Peyer's patch (tissue), 4 donors: ENCODE data around the gene LASP1. TPM values are rescaled to one million over a fixed set of nuclear protein-coding genes. Genes with fewer than 3 reads are reported as not detected.

Experiments used
- DNase-seq, 3 donors: peaks; one replicate each; pipeline ENCODE4 v3.0.0-alpha.2; 2017 to 2019
- H3K27ac ChIP-seq, 4 donors: fragments of 200-600 bp; sonication (generic); one replicate each; pipeline ENCODE4 v1.5.1; 2016 to 2019
- H3K27me3 ChIP-seq, 2 donors: fragments of 200-600 bp; sonication (generic); one replicate each; pipeline ENCODE4 v1.5.1; 2019
- H3K36me3 ChIP-seq, 3 donors: fragments of 200-600 bp; sonication (generic); one replicate each; pipeline ENCODE4 v1.5.1; 2016 to 2019
- H3K4me1 ChIP-seq, 4 donors: fragments of 200-600 bp; sonication (generic); one replicate each; pipeline ENCODE4 v1.5.1; 2016 to 2019
- H3K4me3 ChIP-seq, 4 donors: fragments of 200-600 bp; sonication (generic); 1 replicate in 3 of 4; 2 replicates in 1 of 4; pipeline ENCODE4 v1.5.1; 2016 to 2019; ENCODE audit warnings: mild to moderate bottlenecking in 1 of 4
- H3K9me3 ChIP-seq, 4 donors: fragments of 200-600 bp; sonication (generic); one replicate each; pipeline ENCODE4 v1.5.1; 2016 to 2019; ENCODE audit warnings: mild to moderate bottlenecking in 1 of 4
- POLR2A ChIP-seq, 2 donors: fragments of 450-650 bp; IDR thresholded peaks; one replicate each; pipeline ENCODE4 v1.5.1; 2017; ENCODE audit warnings: antibody characterized with exemption in 2 of 2, mild to moderate bottlenecking in 2 of 2, moderate library complexity in 2 of 2
- total RNA-seq, 4 donors: library from RNA; depleted of rRNA; stranded (reverse); fragments of >200 nt; gene quantifications; one replicate each; pipeline ENCODE4 v1.1.0, GENCODE V29; 2016
- TF ChIP-seq, protein P1 (sequence below), 6 experiments: fragments of 450-650 bp in 4 of 6; fragments of 200-600 bp in 2 of 6; sonication (generic) in 1 of 6; IDR thresholded peaks; one replicate each; pipeline ENCODE4 v1.5.1; 2017 to 2019; ENCODE audit warnings: antibody characterized with exemption in 6 of 6, mild to moderate bottlenecking in 3 of 6, moderate library complexity in 1 of 6

Gene LASP1
- total RNA-seq, 4 donors from 2014 or later, result 166 to 654 (median 590) TPM

DNA sequence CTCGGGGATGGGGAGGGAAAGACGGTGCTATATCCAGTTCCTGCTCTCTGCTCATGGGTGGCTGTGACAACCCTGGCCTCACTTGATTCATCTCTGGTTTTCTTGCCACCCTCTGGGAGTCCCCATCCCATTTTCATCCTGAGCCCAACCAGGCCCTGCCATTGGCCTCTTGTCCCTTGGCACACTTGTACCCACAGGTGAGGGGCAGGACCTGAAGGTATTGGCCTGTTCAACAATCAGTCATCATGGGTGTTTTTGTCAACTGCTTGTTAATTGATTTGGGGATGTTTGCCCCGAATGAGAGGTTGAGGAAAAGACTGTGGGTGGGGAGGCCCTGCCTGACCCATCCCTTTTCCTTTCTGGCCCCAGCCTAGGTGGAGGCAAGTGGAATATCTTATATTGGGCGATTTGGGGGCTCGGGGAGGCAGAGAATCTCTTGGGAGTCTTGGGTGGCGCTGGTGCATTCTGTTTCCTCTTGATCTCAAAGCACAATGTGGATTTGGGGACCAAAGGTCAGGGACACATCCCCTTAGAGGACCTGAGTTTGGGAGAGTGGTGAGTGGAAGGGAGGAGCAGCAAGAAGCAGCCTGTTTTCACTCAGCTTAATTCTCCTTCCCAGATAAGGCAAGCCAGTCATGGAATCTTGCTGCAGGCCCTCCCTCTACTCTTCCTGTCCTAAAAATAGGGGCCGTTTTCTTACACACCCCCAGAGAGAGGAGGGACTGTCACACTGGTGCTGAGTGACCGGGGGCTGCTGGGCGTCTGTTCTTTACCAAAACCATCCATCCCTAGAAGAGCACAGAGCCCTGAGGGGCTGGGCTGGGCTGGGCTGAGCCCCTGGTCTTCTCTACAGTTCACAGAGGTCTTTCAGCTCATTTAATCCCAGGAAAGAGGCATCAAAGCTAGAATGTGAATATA, 50.8 kb downstream of the LASP1 start:
- no peaks in the 10 kb centered on the region for H3K27me3 ChIP-seq
- TF ChIP-seq POLR2A (IDR thresholded peaks at IDR 0.05), result no peak
- TF ChIP-seq, protein P1, sequence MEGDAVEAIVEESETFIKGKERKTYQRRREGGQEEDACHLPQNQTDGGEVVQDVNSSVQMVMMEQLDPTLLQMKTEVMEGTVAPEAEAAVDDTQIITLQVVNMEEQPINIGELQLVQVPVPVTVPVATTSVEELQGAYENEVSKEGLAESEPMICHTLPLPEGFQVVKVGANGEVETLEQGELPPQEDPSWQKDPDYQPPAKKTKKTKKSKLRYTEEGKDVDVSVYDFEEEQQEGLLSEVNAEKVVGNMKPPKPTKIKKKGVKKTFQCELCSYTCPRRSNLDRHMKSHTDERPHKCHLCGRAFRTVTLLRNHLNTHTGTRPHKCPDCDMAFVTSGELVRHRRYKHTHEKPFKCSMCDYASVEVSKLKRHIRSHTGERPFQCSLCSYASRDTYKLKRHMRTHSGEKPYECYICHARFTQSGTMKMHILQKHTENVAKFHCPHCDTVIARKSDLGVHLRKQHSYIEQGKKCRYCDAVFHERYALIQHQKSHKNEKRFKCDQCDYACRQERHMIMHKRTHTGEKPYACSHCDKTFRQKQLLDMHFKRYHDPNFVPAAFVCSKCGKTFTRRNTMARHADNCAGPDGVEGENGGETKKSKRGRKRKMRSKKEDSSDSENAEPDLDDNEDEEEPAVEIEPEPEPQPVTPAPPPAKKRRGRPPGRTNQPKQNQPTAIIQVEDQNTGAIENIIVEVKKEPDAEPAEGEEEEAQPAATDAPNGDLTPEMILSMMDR (IDR thresholded peaks at IDR 0.05), result no peak
- peaks cover 0 to 48% (median 0%) of the 10 kb centered on the region in 4 donors for H3K4me1 ChIP-seq
- H3K27ac ChIP-seq, result peak overlapping the region in 2 of 4 donors; percentile 27 to 39
- DNase-seq, result peak in 2 of 3 donors; percentile 13 to 39
- no peak overlapping the region for H3K4me3 ChIP-seq
- H3K9me3 ChIP-seq, result no peaks in the 10 kb centered on the region
- peaks cover 0 to 49% (median 0%) of the 10 kb centered on the region in 3 donors for H3K36me3 ChIP-seq

DNA sequence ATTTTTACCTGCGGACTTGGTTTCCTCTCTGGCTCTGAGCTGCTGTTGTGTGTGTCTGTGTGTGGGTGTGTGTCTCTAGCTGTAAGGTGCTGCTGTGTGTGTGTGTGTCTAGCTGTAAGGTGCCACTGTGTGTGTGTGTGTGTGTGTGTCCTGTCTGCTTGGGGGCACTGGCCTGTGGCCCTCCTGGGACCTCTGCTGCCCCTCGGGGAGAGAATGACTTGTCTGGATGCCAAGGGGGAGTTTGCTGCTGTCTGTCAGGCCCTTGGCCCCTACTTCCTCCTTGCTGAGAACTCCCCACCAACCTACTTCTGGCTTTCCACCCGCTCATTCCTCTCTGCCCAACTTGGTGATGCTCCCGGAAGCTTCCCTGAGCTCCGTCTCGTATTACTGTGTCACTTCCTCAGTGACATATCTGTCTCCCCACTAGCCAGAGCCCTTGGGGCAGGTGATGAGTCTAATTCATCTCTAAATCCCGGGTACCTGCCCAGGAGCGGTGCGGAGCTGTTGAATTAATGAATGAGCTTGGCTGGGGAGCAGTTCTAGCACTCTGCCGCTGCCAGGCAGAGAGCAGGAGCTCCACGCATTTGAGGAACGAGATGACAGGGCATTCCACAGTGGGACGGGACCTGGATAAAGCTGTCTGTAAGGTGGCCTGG, 52.0 kb downstream of the LASP1 start:
- Histone ChIP-seq H3K27ac (peak overlapping the region in 2 of 4 donors; percentile 29 to 63), H3K4me3 (no peak overlapping the region), H3K36me3 (peaks cover 0 to 37% (median 0%) of the 10 kb centered on the region in 3 donors), H3K4me1 (peaks cover 0 to 54% (median 0%) of the 10 kb centered on the region in 4 donors), H3K27me3 (no peaks in the 10 kb centered on the region), H3K9me3 (no peaks in the 10 kb centered on the region)
- peak in 2 of 3 donors; percentile 11 to 46 for DNase-seq
- no peak for TF ChIP-seq POLR2A (IDR thresholded peaks at IDR 0.05)
- TF ChIP-seq, protein P1 (IDR thresholded peaks at IDR 0.05), result no peak

DNA sequence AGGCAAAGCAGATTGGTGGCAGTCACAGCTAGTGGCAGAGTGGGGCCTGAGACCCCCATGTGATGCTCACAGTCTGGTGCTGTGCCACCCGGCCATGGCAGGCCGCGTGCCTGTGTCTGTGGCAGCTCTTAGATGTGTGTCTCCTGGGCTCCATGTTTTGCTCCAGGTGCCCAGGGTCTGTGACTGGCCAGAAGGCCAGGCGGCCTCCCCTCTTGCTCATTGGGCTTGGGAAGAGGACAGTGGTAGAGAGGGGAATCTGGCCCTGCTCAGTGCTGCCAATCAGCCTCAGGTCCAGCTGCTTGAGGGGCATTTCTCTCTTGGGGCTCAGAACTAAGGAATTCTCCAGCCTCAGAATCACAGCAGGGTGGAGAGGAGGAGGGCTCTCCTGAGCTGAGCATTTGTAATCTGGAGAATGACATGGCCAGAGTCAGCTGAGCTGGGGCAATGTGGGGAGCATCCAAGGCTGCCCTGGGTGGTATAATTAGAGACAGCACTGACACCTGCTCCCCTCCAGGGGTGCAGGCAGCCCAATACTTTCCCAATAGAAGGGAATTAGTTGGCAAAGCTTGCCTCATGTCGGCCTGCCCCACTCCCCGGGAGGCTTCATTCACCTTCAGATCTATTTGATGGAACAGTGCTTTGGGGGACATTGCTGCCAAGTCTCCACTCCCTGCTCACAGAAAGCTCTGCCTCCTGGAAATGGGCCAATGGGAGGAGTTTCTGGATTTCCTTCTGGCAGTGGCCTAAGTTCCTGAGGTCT, 52.9 kb downstream of the LASP1 start:
- no peak for TF ChIP-seq POLR2A (IDR thresholded peaks at IDR 0.05)
- TF ChIP-seq, protein P1 (IDR thresholded peaks at IDR 0.05), result no peak
- DNase-seq, result peak in 2 of 3 donors; percentile 16 to 76
- no peaks in the 10 kb centered on the region for H3K9me3 ChIP-seq
- H3K4me1 ChIP-seq, result peaks cover 0 to 54% (median 0%) of the 10 kb centered on the region in 4 donors
- no peak overlapping the region for H3K4me3 ChIP-seq
- H3K27me3 ChIP-seq, result no peaks in the 10 kb centered on the region
- H3K27ac ChIP-seq, result peak overlapping the region in 2 of 4 donors; percentile 29 to 63
- H3K36me3 ChIP-seq, result peaks cover 0 to 29% (median 0%) of the 10 kb centered on the region in 3 donors

DNA sequence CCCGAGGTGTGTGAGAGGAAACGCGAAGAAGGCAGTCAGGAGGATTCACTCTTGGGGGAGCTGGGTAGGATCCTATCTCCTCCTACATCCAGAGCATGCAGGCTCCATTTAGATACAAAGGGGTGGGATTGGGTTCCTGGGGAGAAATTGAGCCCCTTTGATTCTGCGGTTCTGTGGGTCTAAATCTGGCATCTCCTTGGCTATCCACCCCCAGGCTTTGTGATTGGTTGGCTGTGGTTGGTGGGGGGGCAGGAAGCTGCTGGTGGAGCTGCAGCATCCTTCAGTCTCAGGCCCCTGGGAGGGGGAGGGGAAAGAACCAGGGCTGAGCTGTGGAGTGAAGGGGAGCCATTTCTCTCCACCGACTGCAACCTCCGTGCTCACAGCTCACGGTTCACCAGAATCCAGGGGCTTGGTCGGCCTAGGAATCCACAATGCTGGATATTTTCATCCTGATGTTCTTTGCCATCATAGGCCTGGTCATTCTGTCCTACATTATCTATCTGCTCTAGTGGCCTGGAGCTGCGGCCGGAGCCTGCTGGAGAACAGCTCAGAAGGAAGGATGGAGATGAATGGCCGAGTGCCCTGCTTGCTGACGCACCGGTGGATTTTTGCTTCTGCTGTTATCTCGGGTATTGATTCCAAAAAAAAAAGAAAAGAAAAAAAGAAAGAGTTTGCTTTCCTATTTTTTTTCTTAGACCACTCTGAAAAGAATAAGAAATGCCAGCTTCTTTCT, 55.6 kb downstream of the LASP1 start, which contains the start of gene LASP1NB:
TSS of gene LASP1NB (plus strand) at position 352 of the 733 bp plus-strand sequence.
- TF ChIP-seq, protein P1 (IDR thresholded peaks at IDR 0.05), result no peak
- TF ChIP-seq POLR2A (IDR thresholded peaks at IDR 0.05), result no peak
- peaks cover 0 to 2% (median 0%) of the 10 kb centered on the region in 3 donors for H3K36me3 ChIP-seq
- no peaks in the 10 kb centered on the region for H3K27me3 ChIP-seq
- H3K27ac ChIP-seq, result peak within 1 kb of the TSS in 2 of 4 donors; percentile 5 to 26
- no peak within 1 kb of the TSS for H3K4me3 ChIP-seq
- H3K9me3 ChIP-seq, result no peaks in the 10 kb centered on the region
- peak in 2 of 3 donors; percentile 41 to 49 for DNase-seq
- H3K4me1 ChIP-seq, result peaks cover 0 to 41% (median 0%) of the 10 kb centered on the region in 4 donors
